ENCODE results near the gene EN2. TPM values are rescaled to one million over a fixed set of nuclear protein-coding genes. Genes with fewer than 3 reads are reported as not detected.

The EN2 gene
- not detected in 2 replicates for total RNA-seq (2013; cell fraction: nucleolus; rRNA removed)
- total RNA-seq (2014; rRNA removed) (not detected in 2 replicates), total RNA-seq (2014; rRNA removed; fragmentation: Illumina TruSeq; extraction: Trizol) (not detected in 2 replicates), total RNA-seq (2021) (not detected in 2 replicates), polyA plus RNA-seq (2011; rRNA removed) (not detected in 2 replicates), polyA plus RNA-seq (2014; fragmentation: Illumina TruSeq; extraction: Trizol) (not detected in 2 replicates), polyA plus RNA-seq (2014; fragmentation: Nextera tagmentation; extraction: Ambion mirVana) (not detected), polyA plus RNA-seq (2014; rRNA removed) (not detected in 2 replicates), polyA plus RNA-seq (2016; fragmentation: Nextera tagmentation; extraction: Ambion mirVana) (not detected), polyA minus RNA-seq (2011; rRNA and poly(A)+ RNA removed) (not detected in 2 replicates), Bru-seq, nascent RNA (not detected), BruChase-seq, experiment 1, labeled RNA remaining after a 6-hour chase (not detected), BruChase-seq, experiment 2, labeled RNA remaining after a 2-hour chase (not detected)
- not detected for polyA plus RNA-seq (2011; ENCODE audit: low read depth)
- polyA plus RNA-seq (2011; cell fraction: cytosol; rRNA removed): not detected in 2 replicates
- polyA plus RNA-seq (2011; cell fraction: nucleus; rRNA removed): not detected in 2 replicates
- polyA plus RNA-seq (2012): not detected in 2 replicates
- polyA minus RNA-seq (2011; cell fraction: cytosol; rRNA and poly(A)+ RNA removed): not detected in 2 replicates
- not detected in 2 replicates for polyA minus RNA-seq (2011; cell fraction: nucleus; rRNA and poly(A)+ RNA removed)
- long read RNA-seq, experiment 1: 0 reads
- long read RNA-seq, experiment 2: 0 reads

- DNase-seq (ENCODE audit: low read depth, low spot score) (no peak), ATAC-seq (no peak), FAIRE-seq (no peak)
- peak; percentile 89 for TF ChIP-seq SUZ12 (IDR thresholded peaks at IDR 0.05; ENCODE audit: unreplicated experiment)
- TF ChIP-seq FOXM1 (IDR thresholded peaks at IDR 0.05; ENCODE audit: low read depth, low read length): no peak
- no peak within 1 kb of the TSS for H3K9ac ChIP-seq (ENCODE audit: control insufficient read depth, insufficient read depth, low read length)
- ChIA-PET RAD21 (ENCODE audit: unreplicated experiment) (no interaction called here), POLR2A (no interaction called here), CTCF (interaction anchor here (0.6 kb wide), 1 partner anchor 1041 kb away, joined by 3 read pairs; no protein-coding TSS in a partner anchor), SMC1A (ENCODE audit: uncharacterized antibody, unreplicated experiment) (no interaction called here)
- no peak within 1 kb of the TSS for H3K4me2 ChIP-seq (ENCODE audit: control insufficient read depth, insufficient read depth)
- intact Hi-C loops (cut with micrococcal nuclease; ENCODE audit: unreplicated experiment) (no loop called here), in situ Hi-C loops (cut with MboI) (no loop called here)
- no peak within 1 kb of the TSS for H3K4me3 ChIP-seq
- no TSS peak for BruUV-seq (replicated peaks)
- no peaks in the 10 kb centered on the region; the same call in 2 of the 3 replicates for H3K9me3 ChIP-seq (replicated peaks; ENCODE audit: control insufficient read depth, insufficient read depth, low read length)
- 0 out of 2 replicates have a peak, but pooled peaks cover 3% of the 10 kb centered on the region for H4K20me1 ChIP-seq (ENCODE audit: control insufficient read depth, insufficient read depth)
- no peaks in the 10 kb centered on the region for H3K79me2 ChIP-seq (ENCODE audit: control insufficient read depth, insufficient read depth, low read length)
- no peaks in the 10 kb centered on the region for H3K36me3 ChIP-seq (ENCODE audit: control insufficient read depth in 2 of 2, insufficient read depth in 2 of 2, low read length in 1 of 2)
- H3K27ac ChIP-seq (ENCODE audit: control insufficient read depth, insufficient read depth): no peak within 1 kb of the TSS
- no peaks in the 10 kb centered on the region for H3K4me1 ChIP-seq (ENCODE audit: control insufficient read depth, insufficient read depth, low read length)
- H3K27me3 ChIP-seq (replicated peaks in 1 of 2; ENCODE audit: control insufficient read depth in 2 of 2, insufficient read depth in 2 of 2, low read length in 1 of 2): peaks cover 25 to 32% of the 10 kb centered on the region in 2 experiments
- H2AFZ ChIP-seq (ENCODE audit: control insufficient read depth, low read depth, low read length): no peak within 1 kb of the TSS
- 65% methylated on average over 40 of the region's 105 CpGs for WGBS (ENCODE audit: insufficient coverage, insufficient replicate concordance, low lambda C conversion rate, missing lambda C conversion rate)
These were observed at the start of gene EN2 for GRCh38 chr7:155458111-155458877. TSS of gene EN2 (plus strand) at chr7:155458129. CDS start at chr7:155458378, 249 bp downstream.
